ENCODE data around the gene MAP4K2.

The MAP4K2 gene

DNA sequence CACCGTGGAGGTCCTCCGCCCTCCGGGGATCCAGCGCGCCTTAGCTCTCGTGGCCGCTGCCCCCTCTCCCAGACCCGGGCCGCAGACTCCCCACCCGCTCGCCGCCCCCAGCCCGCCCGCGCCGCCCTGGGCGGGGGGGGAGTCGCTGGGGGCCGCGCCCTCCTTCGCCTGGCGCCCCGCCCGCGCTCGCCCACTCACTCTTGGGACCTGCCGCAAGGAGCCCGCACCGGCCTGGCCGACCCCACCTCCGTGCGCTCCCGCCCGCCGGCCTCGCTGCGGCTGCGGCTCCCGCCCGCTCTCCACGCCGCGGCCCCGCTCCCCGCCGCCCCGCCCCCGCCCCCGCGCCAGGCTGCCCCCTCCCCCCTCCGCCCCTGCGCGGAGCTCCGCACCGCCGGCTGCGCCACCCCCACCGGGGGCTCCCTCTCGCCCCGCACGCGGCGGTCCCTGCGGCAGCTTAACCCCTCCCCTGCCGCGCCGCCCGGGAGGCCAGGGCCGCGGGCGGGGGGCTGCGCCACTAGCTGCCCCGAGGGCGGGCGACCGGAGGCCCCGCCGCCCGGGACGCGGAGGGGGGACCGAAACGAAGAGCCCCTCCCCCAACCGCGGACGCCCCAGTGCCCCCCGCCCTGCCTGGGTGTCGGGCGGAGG lies 58.3 kb downstream of the MAP4K2 start:
- TF ChIP-seq EZH2 (IDR thresholded peaks at IDR 0.05; ENCODE audit: borderline replicate concordance, low read length), result no peak
- TF ChIP-seq, protein P1, sequence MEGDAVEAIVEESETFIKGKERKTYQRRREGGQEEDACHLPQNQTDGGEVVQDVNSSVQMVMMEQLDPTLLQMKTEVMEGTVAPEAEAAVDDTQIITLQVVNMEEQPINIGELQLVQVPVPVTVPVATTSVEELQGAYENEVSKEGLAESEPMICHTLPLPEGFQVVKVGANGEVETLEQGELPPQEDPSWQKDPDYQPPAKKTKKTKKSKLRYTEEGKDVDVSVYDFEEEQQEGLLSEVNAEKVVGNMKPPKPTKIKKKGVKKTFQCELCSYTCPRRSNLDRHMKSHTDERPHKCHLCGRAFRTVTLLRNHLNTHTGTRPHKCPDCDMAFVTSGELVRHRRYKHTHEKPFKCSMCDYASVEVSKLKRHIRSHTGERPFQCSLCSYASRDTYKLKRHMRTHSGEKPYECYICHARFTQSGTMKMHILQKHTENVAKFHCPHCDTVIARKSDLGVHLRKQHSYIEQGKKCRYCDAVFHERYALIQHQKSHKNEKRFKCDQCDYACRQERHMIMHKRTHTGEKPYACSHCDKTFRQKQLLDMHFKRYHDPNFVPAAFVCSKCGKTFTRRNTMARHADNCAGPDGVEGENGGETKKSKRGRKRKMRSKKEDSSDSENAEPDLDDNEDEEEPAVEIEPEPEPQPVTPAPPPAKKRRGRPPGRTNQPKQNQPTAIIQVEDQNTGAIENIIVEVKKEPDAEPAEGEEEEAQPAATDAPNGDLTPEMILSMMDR (IDR thresholded peaks at IDR 0.05; ENCODE audit: low read length), result no peak
- H3K9ac ChIP-seq (ENCODE audit: low read length), result peak overlapping the region; percentile 78
- H3K9me2 ChIP-seq (ENCODE audit: low read depth, low read length), result no peaks in the 10 kb centered on the region
- H3K36me3 ChIP-seq (ENCODE audit: insufficient read depth, low read length), result no peaks in the 10 kb centered on the region
- peak overlapping the region; percentile 60 for H3K4me3 ChIP-seq (ENCODE audit: low read depth, low read length, poor library complexity, severe bottlenecking)
- H4K20me1 ChIP-seq (ENCODE audit: insufficient read depth, low read length), result no peaks in the 10 kb centered on the region
- H3K27me3 ChIP-seq (ENCODE audit: insufficient read depth, low read length), result no peaks in the 10 kb centered on the region; the same call in 1 of the 2 replicates
- H3F3A ChIP-seq (ENCODE audit: insufficient read depth, low read length), result no peaks in the 10 kb centered on the region
- no peaks in the 10 kb centered on the region for H3K79me2 ChIP-seq (ENCODE audit: insufficient read depth, low read length)
- no peaks in the 10 kb centered on the region for H3K9me3 ChIP-seq (ENCODE audit: low read length)
- H3K27ac ChIP-seq (ENCODE audit: low read depth, low read length, poor library complexity, severe bottlenecking), result peak overlapping the region; percentile 77
- no peak overlapping the region for H2AFZ ChIP-seq (ENCODE audit: low read length)
- peaks cover 35% of the 10 kb centered on the region for H3K4me1 ChIP-seq (ENCODE audit: insufficient read depth, low read length, severe bottlenecking)
- H3K4me2 ChIP-seq (ENCODE audit: low read length), result peak overlapping the region; percentile 98

DNA sequence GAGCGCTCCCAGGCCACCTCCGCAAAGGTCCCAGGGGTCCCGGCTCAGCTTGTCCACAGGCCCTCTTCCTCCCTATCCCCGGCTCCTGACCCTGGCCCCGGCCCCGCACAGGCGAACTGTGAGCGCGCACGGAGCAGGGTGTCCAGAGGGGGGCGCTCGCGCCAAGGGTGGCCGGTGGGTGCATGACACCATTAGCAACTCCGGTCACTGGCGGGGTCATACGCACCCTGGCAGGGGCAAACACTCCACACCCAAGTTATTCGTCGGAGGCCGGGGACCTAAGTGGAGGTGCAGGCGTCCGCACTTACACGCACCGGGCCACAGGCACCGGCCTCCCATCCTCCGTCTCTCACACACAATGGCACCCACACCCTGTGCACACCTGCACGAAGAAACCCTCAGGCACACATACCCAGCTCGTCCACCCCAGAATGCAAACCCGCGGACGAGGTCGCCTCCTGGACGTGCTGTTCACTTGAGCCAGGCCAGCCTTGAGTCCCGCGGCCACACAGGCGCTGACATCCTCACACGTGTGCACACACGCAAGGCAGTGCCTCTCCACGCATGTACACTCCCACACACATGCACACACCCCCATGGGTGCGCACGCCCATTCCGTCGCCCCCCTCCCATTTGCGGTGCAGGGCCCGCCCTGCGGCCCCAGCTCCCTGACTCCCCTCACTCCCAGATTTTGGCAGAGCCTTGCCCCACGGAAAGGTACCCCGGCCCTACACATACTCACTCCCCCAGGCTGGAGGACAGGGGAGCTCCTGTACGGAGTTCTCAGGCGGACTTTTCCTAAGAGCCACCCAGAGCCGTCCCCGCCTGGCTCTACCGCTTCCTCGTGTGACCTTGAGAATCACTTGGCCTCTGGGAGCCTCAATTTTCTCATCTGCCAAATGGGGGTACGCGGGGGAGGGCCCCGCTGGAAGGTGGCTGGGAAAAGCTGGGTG lies 59.1 kb downstream of the MAP4K2 start, which contains the start of gene RASGRP2:
TSS of gene RASGRP2 (minus strand) at position 552 of the 953 bp plus-strand sequence. CDS start 1,276 bp downstream, outside the sequence.
- H3K27ac ChIP-seq (ENCODE audit: low read depth, low read length, poor library complexity, severe bottlenecking), result peak within 1 kb of the TSS; percentile 77
- H3K9me2 ChIP-seq (ENCODE audit: low read depth, low read length), result no peaks in the 10 kb centered on the region
- no peaks in the 10 kb centered on the region for H3K9me3 ChIP-seq (ENCODE audit: low read length)

DNA sequence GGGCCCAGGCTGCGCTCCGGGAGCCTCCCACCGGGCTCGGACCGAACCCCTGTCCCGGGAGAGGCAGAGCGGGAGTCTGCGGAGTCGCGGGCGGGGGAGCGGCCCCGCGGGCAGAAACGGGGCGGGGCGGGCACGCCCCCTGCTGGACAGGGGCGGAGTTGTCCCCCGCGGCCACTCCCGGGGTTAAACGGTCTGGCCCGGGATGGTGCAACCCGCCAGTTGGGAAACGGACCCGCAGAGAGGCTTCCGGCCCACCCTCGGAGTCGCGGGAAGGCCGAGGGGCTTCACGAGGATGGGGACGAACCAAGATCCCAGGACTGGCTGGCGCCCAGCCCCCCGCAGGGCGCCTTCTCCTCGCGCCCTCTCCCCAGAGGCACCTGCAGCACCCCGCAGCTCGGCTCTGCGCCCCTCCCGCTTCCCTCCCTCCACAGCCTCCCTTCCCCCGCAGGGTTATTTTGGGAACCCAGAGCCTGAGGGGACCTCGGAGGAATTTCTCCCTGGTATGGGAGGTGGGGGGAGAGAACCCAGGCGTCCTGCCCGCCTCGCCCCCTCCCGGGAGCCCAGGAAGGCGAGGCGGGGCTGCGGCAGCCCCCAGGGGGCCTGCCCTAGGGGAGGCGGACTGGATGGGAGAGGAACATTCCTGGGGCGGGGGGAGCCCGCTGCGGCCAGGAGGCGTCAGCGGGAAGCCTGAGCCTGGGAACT lies 60.0 kb downstream of the MAP4K2 start:
- no peaks in the 10 kb centered on the region for H4K20me1 ChIP-seq (ENCODE audit: insufficient read depth, low read length)
- TF ChIP-seq EZH2 (IDR thresholded peaks at IDR 0.05; ENCODE audit: borderline replicate concordance, low read length), result no peak
- TF ChIP-seq, protein P1 (IDR thresholded peaks at IDR 0.05; ENCODE audit: low read length), result peak; percentile 73
- H3K4me2 ChIP-seq (ENCODE audit: low read length), result peak overlapping the region; percentile 98
- H3K36me3 ChIP-seq (ENCODE audit: insufficient read depth, low read length), result no peaks in the 10 kb centered on the region
- H3K27ac ChIP-seq (ENCODE audit: low read depth, low read length, poor library complexity, severe bottlenecking), result no peak overlapping the region
- H2AFZ ChIP-seq (ENCODE audit: low read length), result no peak overlapping the region
- peaks cover 35% of the 10 kb centered on the region for H3K4me1 ChIP-seq (ENCODE audit: insufficient read depth, low read length, severe bottlenecking)
- no peaks in the 10 kb centered on the region for H3K9me2 ChIP-seq (ENCODE audit: low read depth, low read length)
- H3F3A ChIP-seq (ENCODE audit: insufficient read depth, low read length), result no peaks in the 10 kb centered on the region
- peak overlapping the region; percentile 78 for H3K9ac ChIP-seq (ENCODE audit: low read length)
- H3K79me2 ChIP-seq (ENCODE audit: insufficient read depth, low read length), result no peaks in the 10 kb centered on the region
- peak overlapping the region; percentile 60 for H3K4me3 ChIP-seq (ENCODE audit: low read depth, low read length, poor library complexity, severe bottlenecking)
- no peaks in the 10 kb centered on the region for H3K27me3 ChIP-seq (ENCODE audit: insufficient read depth, low read length)
- no peaks in the 10 kb centered on the region for H3K9me3 ChIP-seq (ENCODE audit: low read length)

More for the DNA sequence above, 59.1 kb downstream of the MAP4K2 start, which contains the start of gene RASGRP2:
- H3K9ac ChIP-seq (ENCODE audit: low read length), result peak within 1 kb of the TSS; percentile 78
- H3F3A ChIP-seq (ENCODE audit: insufficient read depth, low read length), result no peaks in the 10 kb centered on the region
- no peak within 1 kb of the TSS for H2AFZ ChIP-seq (ENCODE audit: low read length)
- no peaks in the 10 kb centered on the region for H4K20me1 ChIP-seq (ENCODE audit: insufficient read depth, low read length)
- no peaks in the 10 kb centered on the region; the same call in 1 of the 2 replicates for H3K27me3 ChIP-seq (ENCODE audit: insufficient read depth, low read length)
- H3K4me1 ChIP-seq (ENCODE audit: insufficient read depth, low read length, severe bottlenecking), result peaks cover 35% of the 10 kb centered on the region
- H3K4me3 ChIP-seq (ENCODE audit: low read depth, low read length, poor library complexity, severe bottlenecking), result peak within 1 kb of the TSS; percentile 60
- no peak for TF ChIP-seq EZH2 (IDR thresholded peaks at IDR 0.05; ENCODE audit: borderline replicate concordance, low read length)
- TF ChIP-seq, protein P1 (IDR thresholded peaks at IDR 0.05; ENCODE audit: low read length), result peak; percentile 83
- no peaks in the 10 kb centered on the region for H3K36me3 ChIP-seq (ENCODE audit: insufficient read depth, low read length)
- H3K4me2 ChIP-seq (ENCODE audit: low read length), result peak within 1 kb of the TSS; percentile 98
- no peaks in the 10 kb centered on the region for H3K79me2 ChIP-seq (ENCODE audit: insufficient read depth, low read length)
